UCSD-AML1 (cell line): ENCODE data around the gene DDX46.
"Not testable (repeated sequence)": the region's sequence is repeated elsewhere in the genome, so short reads cannot be mapped to it uniquely, and the experiment has no call there.

Source experiments
- DNase-seq: peaks from one replicate; lab custom pipeline; 2025; ENCODE audit not compliant: unreplicated experiment; lab: John Stamatoyannopoulos, UW

The DDX46 gene

DNA sequence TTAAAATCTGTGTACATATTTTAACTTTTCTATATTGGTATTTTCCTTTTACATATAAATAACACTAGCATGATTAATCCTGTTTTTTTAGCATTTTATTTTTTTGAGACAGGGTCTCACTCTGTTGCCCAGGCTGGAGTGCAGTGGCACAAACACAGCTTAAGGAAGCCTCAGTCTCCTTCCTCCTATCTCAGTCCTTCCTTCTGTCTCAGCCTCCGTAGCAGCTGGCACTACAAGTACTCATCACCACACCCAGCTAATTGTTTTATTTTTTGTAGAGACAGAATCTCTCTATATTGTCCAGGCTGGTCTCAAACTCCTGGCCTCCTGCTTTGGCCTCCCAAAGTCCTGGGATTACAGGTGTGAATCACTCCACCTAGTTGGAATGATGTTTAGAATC is 85.7 kb downstream of the DDX46 start:
- DNase-seq: no peak

- DNase-seq: no peak
Observed at GRCh38 chr5:134845335-134845851, 86.8 kb downstream of the DDX46 start.

DNA sequence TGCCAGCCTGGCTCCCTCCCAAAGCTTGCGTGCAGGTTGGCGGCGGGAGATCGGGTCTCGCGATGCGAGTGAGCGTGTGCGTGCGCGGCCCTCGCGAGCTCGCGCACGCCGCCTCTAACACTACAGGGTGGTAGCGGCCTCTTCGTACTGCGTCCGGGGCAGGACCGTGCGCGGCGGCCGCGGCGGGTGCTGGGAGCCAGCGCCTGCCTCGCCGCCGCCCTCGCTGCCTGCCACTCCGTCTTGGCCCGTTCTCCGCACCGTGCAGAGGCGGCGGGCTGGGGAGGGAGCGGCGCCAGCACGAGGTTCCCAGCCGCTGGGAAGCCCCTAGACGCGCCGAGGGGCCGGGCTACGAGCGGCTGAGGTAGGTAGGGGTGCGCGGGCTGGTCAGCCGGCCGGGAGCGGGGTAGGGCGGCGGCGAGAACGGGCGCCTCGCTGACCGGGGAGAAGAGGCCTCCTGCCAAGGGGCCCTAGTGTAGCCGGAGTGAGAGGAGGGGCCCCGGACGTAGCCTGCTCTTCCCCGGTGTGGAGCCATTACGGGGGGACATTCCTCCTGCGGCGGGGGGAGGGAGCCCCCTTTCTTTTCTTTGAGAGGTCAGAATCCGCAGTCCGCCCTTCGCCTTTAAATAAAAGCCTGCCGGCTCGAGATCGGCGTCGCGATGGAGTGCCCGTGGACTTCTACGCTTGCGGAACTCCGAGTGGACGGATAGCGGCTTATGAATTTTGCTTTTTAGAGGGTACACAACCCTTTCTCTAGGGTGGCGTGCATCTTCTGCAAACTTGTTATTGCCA is 87.5 kb downstream of the DDX46 start, which contains the start of gene C5orf24:
TSS of gene C5orf24 (plus strand) at position 117 of the 789 bp plus-strand sequence. CDS start 8,933 bp downstream, outside the sequence.
- DNase-seq: peak; percentile 95

- DNase-seq: no peak
Observed at GRCh38 chr5:134846641-134846960, 88.0 kb downstream of the DDX46 start.

DNA sequence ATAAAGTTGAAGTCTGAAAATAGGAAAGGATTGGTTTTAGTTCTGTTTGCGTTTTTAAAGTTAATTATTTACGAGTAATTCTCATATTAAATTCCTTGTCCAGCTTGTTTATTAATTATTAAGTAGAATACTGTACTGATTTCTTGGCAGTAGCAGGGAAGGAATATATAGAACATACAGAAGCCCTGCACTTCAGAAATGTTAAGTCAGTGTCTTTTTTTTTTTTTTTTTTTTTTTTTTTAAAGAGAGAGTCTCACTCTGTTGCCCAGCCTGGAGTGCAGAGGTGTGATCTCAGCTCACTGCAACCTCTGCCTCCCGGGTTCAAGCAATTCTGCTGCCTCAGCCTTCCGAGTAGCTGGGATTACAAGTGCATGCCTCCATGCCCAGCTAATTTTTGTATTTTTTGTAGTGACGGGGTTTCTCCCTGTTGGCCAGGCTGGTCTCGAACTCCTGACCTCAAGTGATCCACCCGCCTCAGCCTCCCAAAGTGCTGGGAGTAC is 90.9 kb downstream of the DDX46 start:
- not testable (repeated sequence) for DNase-seq

GRCh38 chr5:134851307-134851923 is 92.8 kb downstream of the DDX46 start:
- DNase-seq: no peak

GRCh38 chr5:134856465-134856864 is 97.9 kb downstream of the DDX46 start:
- DNase-seq: not testable (repeated sequence)

GRCh38 chr5:134857401-134857800 is 98.8 kb downstream of the DDX46 start:
- no peak for DNase-seq

DNA sequence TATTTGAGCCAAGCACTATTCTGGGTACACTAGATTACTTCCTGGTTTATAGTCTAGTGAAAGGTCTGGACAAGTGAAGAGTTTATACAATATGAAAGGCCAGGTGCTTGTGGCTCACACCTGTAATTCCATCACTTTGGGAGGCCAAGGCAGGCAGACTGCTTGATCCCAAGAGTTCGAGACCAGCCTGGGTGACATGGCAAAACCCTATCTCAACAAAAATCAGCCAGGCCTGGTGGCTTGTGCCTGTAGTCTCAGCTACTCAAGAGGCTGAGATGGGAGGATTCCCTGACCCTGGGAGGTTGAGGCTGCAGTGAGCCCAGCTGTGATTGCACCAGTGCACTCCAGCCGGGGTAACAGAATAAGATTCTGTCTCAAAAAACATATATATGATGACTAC is 106.1 kb downstream of the DDX46 start:
- no peak for DNase-seq

DNA sequence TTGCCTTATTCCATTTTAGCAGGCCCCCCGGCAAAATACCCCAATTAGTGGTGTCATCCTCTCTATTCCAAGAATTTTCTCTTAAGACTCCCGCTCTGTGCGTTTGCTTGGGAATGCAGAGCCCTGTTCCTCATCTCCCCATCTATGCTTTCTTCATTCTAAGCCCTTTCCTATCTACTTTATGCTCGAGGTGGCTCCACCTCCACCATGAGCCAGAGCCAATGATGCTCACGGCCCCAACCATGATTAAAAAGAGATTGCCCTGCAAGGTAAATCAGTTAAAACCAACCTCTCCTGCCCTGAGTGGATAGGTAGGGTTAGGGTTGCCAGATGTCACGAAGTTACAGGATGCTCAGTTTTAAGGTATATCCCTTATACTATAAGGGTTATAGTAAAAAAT is 114.9 kb downstream of the DDX46 start:
- DNase-seq: no peak

GRCh38 chr5:134873987-134874830 is 115.6 kb downstream of the DDX46 start, which contains the start of gene TXNDC15:
Gene TXNDC15 (plus strand): TSS chr5:134874371. CDS start chr5:134874428, 57 bp downstream.
- peak; percentile 89 for DNase-seq

DNA sequence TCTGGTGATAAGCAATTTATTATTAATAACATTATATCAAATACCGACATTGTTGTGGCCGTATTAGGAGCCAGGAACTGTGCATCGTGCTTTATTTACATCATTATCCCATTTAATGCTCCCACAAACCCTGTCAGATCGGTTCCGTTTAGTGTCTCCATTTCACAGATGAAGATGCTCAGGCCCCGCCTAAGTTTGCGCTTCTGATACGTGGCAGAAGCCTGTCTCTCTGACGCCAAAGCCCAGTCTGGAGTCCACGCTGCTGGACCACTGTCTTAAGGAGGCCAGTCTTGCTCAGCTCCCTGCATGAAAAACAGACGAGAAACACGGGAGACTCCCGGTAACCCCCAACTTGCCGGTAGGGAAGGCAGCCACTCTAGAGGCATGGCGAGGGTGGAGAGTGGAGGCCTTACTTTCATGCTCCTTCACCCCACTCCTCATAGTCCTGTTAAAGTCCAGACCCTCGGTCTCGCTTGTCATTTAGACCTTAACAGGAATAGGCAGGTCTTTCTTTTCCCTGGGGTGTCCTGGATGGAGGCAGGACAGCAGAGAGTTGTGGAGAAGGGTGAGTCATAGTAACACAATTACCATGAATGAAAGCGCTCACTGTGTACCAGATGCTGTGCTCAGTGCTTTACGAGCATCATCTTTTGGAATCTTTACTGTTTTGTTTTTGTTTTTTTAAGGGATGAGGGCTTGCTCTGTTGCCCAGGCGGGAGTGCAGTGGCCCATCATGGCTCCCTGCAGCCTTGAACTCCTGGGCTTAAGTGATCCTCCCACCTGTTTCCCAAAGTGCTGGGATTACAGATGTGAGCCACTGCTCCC is 116.5 kb downstream of the DDX46 start:
- peak; percentile 39 for DNase-seq

DNA sequence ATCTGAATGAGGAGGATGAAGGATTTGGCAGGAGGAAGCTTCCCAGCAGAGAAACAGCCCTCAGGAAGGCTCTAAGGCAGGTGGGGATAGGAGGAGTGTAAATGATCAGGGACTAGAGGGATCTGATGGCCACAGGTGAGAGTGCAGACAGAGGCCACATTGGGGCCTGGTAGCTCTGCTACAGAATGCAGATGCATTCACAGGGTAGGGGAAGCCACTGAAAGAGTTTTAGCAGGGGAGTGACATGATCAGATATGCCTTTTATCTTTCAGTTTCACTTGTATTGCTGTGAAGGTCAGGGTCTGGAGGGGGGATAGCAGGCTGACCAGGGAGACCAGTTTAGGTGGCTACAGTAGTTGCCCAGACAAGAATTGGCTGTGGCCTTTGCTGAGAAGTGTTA is 118.6 kb downstream of the DDX46 start:
- DNase-seq: no peak

GRCh38 chr5:134878403-134878802 is 119.8 kb downstream of the DDX46 start:
- no peak for DNase-seq

- no peak for DNase-seq
Observed at GRCh38 chr5:134879456-134879855, 120.9 kb downstream of the DDX46 start.
